ENCODE measurements around the gene TMEM120B. TPM values are rescaled to one million over a fixed set of nuclear protein-coding genes. Genes with fewer than 3 reads are reported as not detected.

Gene TMEM120B
- total RNA-seq, 1 donor: 8.0 TPM

GRCh38 chr12:121791671-121792551 lies 79.4 kb downstream of the TMEM120B start:
- DNase-seq (ENCODE audit: low read depth): no peak
- TF ChIP-seq CTCF (IDR thresholded peaks at IDR 0.05; ENCODE audit: insufficient read depth, low read length): no peak
- H3K4me3 ChIP-seq (ENCODE audit: low read depth, low read length): no peak overlapping the region

- DNase-seq (ENCODE audit: low read depth): no peak
- no peak for TF ChIP-seq CTCF (IDR thresholded peaks at IDR 0.05; ENCODE audit: insufficient read depth, low read length)
- H3K4me3 ChIP-seq (ENCODE audit: low read depth, low read length): peak overlapping the region; percentile 64
Measured at GRCh38 chr12:121792607-121793439, 80.3 kb downstream of the TMEM120B start.

GRCh38 chr12:121793440-121793837 lies 80.9 kb downstream of the TMEM120B start, which contains the start of gene RHOF:
Gene RHOF (minus strand): TSS chr12:121793688. CDS start chr12:121793633, 55 bp downstream.
- TF ChIP-seq CTCF (IDR thresholded peaks at IDR 0.05; ENCODE audit: insufficient read depth, low read length): no peak
- no peak for DNase-seq (ENCODE audit: low read depth)
- peak within 1 kb of the TSS; percentile 64 for H3K4me3 ChIP-seq (ENCODE audit: low read depth, low read length)

GRCh38 chr12:121793838-121794533 lies 81.4 kb downstream of the TMEM120B start:
- DNase-seq (ENCODE audit: low read depth): peak; percentile 92
- H3K4me3 ChIP-seq (ENCODE audit: low read depth, low read length): peak overlapping the region; percentile 64
- TF ChIP-seq CTCF (IDR thresholded peaks at IDR 0.05; ENCODE audit: insufficient read depth, low read length): peak; percentile 100

GRCh38 chr12:121794534-121795033 lies 82.0 kb downstream of the TMEM120B start:
- H3K4me3 ChIP-seq (ENCODE audit: low read depth, low read length): peak overlapping the region; percentile 35
- no peak for DNase-seq (ENCODE audit: low read depth)
- no peak for TF ChIP-seq CTCF (IDR thresholded peaks at IDR 0.05; ENCODE audit: insufficient read depth, low read length)
